HEK293 (cell line): ENCODE results near the gene FOXD1.

ENCODE experiments used
- CTCF ChIA-PET: fragments of 350-600 bp; formaldehyde crosslinking; extraction: SDS; loops from one replicate; lab custom pipeline; 2021; ENCODE audit warnings: antibody characterized with exemption; lab: Yijun Ruan, JAX
- POLR2A ChIA-PET: fragments of 300-600 bp; formaldehyde crosslinking; extraction: SDS; loops from one replicate; lab custom pipeline; 2020; ENCODE audit warnings: antibody characterized with exemption, inconsistent platforms; lab: Yijun Ruan, JAX
- H3K27ac ChIP-seq: fragments of 200-500 bp; sonication (Bioruptor generic); 2 replicates; pipeline ENCODE4 v1.5.1; 2014; ENCODE audit warnings: low read depth, low read length, control low read depth, inconsistent platforms; ENCODE audit errors: extremely low read depth
- H3K36me3 ChIP-seq, 2 experiments: fragments of 200-500 bp in 1 of 2; sonication (Bioruptor generic) in 1 of 2; 1 replicate in 1 of 2; 2 replicates in 1 of 2; pipeline ENCODE4 v1.5.1; 2014 to 2017; ENCODE audit warnings: inconsistent platforms in 2 of 2, low read length in 2 of 2; ENCODE audit not compliant: control insufficient read depth in 2 of 2, insufficient read depth in 1 of 2
- H3K4me1 ChIP-seq: fragments of 200-500 bp; sonication (Bioruptor generic); 2 replicates; pipeline ENCODE4 v1.5.1; 2014; ENCODE audit warnings: mild to moderate bottlenecking, low read length, inconsistent platforms; ENCODE audit not compliant: control insufficient read depth, insufficient read depth
- H3K4me3 ChIP-seq: 2 replicates; pipeline ENCODE4 v1.5.1; 2011; ENCODE audit warnings: low read depth, mild to moderate bottlenecking, control low read depth, low read length, moderate library complexity
- H3K9me3 ChIP-seq: fragments of 200-500 bp; sonication (Bioruptor generic); 2 replicates; pipeline ENCODE4 v1.5.1; 2014; ENCODE audit warnings: low read depth, low read length, inconsistent platforms; ENCODE audit not compliant: control insufficient read depth, insufficient read depth
- FEZF1 ChIP-seq: fragments of 450-650 bp; formaldehyde crosslinking; IDR thresholded peaks from 2 replicates; pipeline ENCODE4 v1.5.1; 2016; ENCODE audit warnings: missing biosample characterization, missing genetic modification characterization
- KLF10 ChIP-seq: fragments of 450-650 bp; IDR thresholded peaks from 2 replicates; pipeline ENCODE4 v1.5.1; 2018; ENCODE audit warnings: missing biosample characterization, mild to moderate bottlenecking, missing genetic modification characterization
- KLF16 ChIP-seq: fragments of 450-650 bp; formaldehyde crosslinking; IDR thresholded peaks from 2 replicates; pipeline ENCODE4 v1.5.1; 2017; ENCODE audit warnings: missing biosample characterization, missing genetic modification characterization
- OSR2 ChIP-seq: fragments of 450-650 bp; formaldehyde crosslinking; IDR thresholded peaks from 2 replicates; pipeline ENCODE4 v1.5.1; 2016; ENCODE audit warnings: missing biosample characterization, missing genetic modification characterization
- OVOL3 ChIP-seq: fragments of 450-650 bp; formaldehyde crosslinking; IDR thresholded peaks from 2 replicates; pipeline ENCODE4 v1.5.1; 2016; ENCODE audit warnings: missing biosample characterization, missing genetic modification characterization
- SP2 ChIP-seq: fragments of 450-650 bp; formaldehyde crosslinking; IDR thresholded peaks from 2 replicates; pipeline ENCODE4 v1.5.1; 2016; ENCODE audit warnings: missing biosample characterization, missing genetic modification characterization
- TCF7L2 ChIP-seq: IDR thresholded peaks from 2 replicates; pipeline ENCODE4 v1.6.1; 2011; ENCODE audit warnings: low read depth, mild to moderate bottlenecking, inconsistent platforms, low read length, moderate library complexity, borderline replicate concordance
- YY2 ChIP-seq: fragments of 450-650 bp; formaldehyde crosslinking; IDR thresholded peaks from 2 replicates; pipeline ENCODE4 v1.5.1; 2016; ENCODE audit warnings: missing biosample characterization, missing genetic modification characterization
- ZIC2 ChIP-seq: fragments of 450-650 bp; formaldehyde crosslinking; IDR thresholded peaks from 2 replicates; pipeline ENCODE4 v1.5.1; 2016; ENCODE audit warnings: missing biosample characterization, missing genetic modification characterization
- ZNF10 ChIP-seq: fragments of 450-650 bp; formaldehyde crosslinking; IDR thresholded peaks from 2 replicates; pipeline ENCODE4 v1.5.1; 2017; ENCODE audit warnings: missing biosample characterization, missing genetic modification characterization
- ZNF146 ChIP-seq: fragments of 450-650 bp; formaldehyde crosslinking; IDR thresholded peaks from 2 replicates; pipeline ENCODE4 v1.5.1; 2016; ENCODE audit warnings: missing biosample characterization, missing genetic modification characterization
- ZNF2 ChIP-seq: fragments of 450-650 bp; formaldehyde crosslinking; IDR thresholded peaks from 2 replicates; pipeline ENCODE4 v1.5.1; 2016; ENCODE audit warnings: missing biosample characterization, missing genetic modification characterization
- ZNF221 ChIP-seq: fragments of 450-650 bp; formaldehyde crosslinking; IDR thresholded peaks from 2 replicates; pipeline ENCODE4 v1.5.1; 2017; ENCODE audit warnings: missing biosample characterization, missing genetic modification characterization, borderline replicate concordance
- ZNF292 ChIP-seq: fragments of 450-650 bp; formaldehyde crosslinking; IDR thresholded peaks from 2 replicates; pipeline ENCODE4 v1.5.1; 2016; ENCODE audit warnings: low read depth, missing biosample characterization, missing genetic modification characterization, borderline replicate concordance
- ZNF302 ChIP-seq: fragments of 450-650 bp; formaldehyde crosslinking; IDR thresholded peaks from 2 replicates; pipeline ENCODE4 v1.5.1; 2016; ENCODE audit warnings: missing biosample characterization, missing genetic modification characterization, low read depth
- ZNF324 ChIP-seq: fragments of 450-650 bp; formaldehyde crosslinking; IDR thresholded peaks from 2 replicates; pipeline ENCODE4 v1.5.1; 2016; ENCODE audit warnings: missing biosample characterization, missing genetic modification characterization
- ZNF391 ChIP-seq: fragments of 450-650 bp; formaldehyde crosslinking; IDR thresholded peaks from 2 replicates; pipeline ENCODE4 v1.5.1; 2016; ENCODE audit warnings: low read depth, missing biosample characterization, missing genetic modification characterization, borderline replicate concordance
- ZNF473 ChIP-seq: fragments of 450-650 bp; formaldehyde crosslinking; IDR thresholded peaks from 2 replicates; pipeline ENCODE4 v1.5.1; 2017; ENCODE audit warnings: missing biosample characterization, missing genetic modification characterization
- ZNF654 ChIP-seq: fragments of 450-650 bp; formaldehyde crosslinking; IDR thresholded peaks from 2 replicates; pipeline ENCODE4 v1.5.1; 2016; ENCODE audit warnings: low read depth, missing biosample characterization, missing genetic modification characterization
- ZNF701 ChIP-seq: fragments of 450-650 bp; formaldehyde crosslinking; IDR thresholded peaks from 2 replicates; pipeline ENCODE4 v1.5.1; 2016; ENCODE audit warnings: missing biosample characterization, missing genetic modification characterization
- ZNF768 ChIP-seq: fragments of 450-650 bp; formaldehyde crosslinking; IDR thresholded peaks from 2 replicates; pipeline ENCODE4 v1.5.1; 2018; ENCODE audit warnings: missing biosample characterization, mild to moderate bottlenecking, missing genetic modification characterization
- TF ChIP-seq, protein P1 (sequence below): fragments of 450-650 bp; formaldehyde crosslinking; conservative IDR thresholded peaks from 2 replicates; pipeline ENCODE4 v1.5.1; 2016; ENCODE audit warnings: low read depth, missing biosample characterization, missing genetic modification characterization
- TF ChIP-seq, protein P2 (sequence below): fragments of 450-650 bp; formaldehyde crosslinking; IDR thresholded peaks from 2 replicates; pipeline ENCODE4 v1.5.1; 2017; ENCODE audit warnings: missing biosample characterization, missing genetic modification characterization
- TF ChIP-seq, protein P3 (sequence below): fragments of 450-650 bp; formaldehyde crosslinking; IDR thresholded peaks from 2 replicates; pipeline ENCODE4 v1.5.1; 2016; ENCODE audit warnings: missing biosample characterization, missing genetic modification characterization

FOXD1 gene

DNA sequence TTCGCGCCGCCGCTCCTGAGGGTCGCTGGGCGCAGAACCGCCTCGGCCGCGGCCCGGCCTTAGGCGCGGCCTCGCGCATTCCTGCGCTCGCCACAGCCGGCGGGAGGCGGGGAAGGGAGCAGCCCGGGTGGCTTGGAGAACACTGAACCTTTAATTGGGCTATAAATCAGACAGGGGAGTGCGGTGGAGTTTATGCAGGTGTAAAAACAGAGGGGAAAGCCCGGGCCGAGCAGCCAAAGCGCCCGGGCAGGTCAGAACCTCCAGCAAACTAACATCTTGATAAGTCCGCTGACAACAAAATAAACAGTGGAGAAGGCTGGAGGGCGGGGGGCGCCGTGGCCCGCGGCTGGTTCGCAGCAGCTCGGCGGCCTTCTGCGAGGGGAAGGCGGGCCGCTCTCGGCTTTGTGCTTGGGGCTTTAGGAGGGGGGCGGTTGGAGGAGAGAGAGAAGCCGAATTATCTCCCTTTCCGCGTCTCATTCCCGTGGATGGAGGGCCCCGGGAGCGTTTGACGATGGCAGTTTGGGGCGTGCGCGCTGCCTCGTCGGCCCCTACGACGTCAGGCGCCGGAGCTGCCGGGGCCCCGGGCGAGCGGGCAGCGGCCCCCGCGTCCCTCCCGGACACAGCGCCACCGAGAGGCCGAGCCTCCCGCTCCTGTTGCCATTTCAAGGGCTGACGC is 11.3 kb downstream of the FOXD1 start (continued):
- TF ChIP-seq ZNF221 (tag by site-specific recombination) (no peak), ZNF2 (tag by site-specific recombination) (peak; percentile 81), OVOL3 (peak; percentile 61; the same call in 1 of the 2 replicates), ZNF654 (tag by site-specific recombination) (no peak), FEZF1 (tag by site-specific recombination) (peak; percentile 95), SP2 (tag by site-specific recombination) (peak; percentile 59), ZIC2 (tag by site-specific recombination) (peak; percentile 64; the same call in 1 of the 2 replicates), OSR2 (tag by site-specific recombination) (peak; percentile 64)
- TF ChIP-seq, protein P1, sequence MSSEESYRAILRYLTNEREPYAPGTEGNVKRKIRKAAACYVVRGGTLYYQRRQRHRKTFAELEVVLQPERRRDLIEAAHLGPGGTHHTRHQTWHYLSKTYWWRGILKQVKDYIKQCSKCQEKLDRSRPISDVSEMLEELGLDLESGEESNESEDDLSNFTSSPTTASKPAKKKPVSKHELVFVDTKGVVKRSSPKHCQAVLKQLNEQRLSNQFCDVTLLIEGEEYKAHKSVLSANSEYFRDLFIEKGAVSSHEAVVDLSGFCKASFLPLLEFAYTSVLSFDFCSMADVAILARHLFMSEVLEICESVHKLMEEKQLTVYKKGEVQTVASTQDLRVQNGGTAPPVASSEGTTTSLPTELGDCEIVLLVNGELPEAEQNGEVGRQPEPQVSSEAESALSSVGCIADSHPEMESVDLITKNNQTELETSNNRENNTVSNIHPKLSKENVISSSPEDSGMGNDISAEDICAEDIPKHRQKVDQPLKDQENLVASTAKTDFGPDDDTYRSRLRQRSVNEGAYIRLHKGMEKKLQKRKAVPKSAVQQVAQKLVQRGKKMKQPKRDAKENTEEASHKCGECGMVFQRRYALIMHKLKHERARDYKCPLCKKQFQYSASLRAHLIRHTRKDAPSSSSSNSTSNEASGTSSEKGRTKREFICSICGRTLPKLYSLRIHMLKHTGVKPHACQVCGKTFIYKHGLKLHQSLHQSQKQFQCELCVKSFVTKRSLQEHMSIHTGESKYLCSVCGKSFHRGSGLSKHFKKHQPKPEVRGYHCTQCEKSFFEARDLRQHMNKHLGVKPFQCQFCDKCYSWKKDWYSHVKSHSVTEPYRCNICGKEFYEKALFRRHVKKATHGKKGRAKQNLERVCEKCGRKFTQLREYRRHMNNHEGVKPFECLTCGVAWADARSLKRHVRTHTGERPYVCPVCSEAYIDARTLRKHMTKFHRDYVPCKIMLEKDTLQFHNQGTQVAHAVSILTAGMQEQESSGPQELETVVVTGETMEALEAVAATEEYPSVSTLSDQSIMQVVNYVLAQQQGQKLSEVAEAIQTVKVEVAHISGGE (tag by site-specific recombination), result peak; percentile 46
- TF ChIP-seq, protein P2, sequence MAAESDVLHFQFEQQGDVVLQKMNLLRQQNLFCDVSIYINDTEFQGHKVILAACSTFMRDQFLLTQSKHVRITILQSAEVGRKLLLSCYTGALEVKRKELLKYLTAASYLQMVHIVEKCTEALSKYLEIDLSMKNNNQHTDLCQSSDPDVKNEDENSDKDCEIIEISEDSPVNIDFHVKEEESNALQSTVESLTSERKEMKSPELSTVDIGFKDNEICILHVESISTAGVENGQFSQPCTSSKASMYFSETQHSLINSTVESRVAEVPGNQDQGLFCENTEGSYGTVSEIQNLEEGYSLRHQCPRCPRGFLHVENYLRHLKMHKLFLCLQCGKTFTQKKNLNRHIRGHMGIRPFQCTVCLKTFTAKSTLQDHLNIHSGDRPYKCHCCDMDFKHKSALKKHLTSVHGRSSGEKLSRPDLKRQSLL (tag by site-specific recombination), result peak; percentile 91
- TF ChIP-seq, all 188 proteins: peak for 68

DNA sequence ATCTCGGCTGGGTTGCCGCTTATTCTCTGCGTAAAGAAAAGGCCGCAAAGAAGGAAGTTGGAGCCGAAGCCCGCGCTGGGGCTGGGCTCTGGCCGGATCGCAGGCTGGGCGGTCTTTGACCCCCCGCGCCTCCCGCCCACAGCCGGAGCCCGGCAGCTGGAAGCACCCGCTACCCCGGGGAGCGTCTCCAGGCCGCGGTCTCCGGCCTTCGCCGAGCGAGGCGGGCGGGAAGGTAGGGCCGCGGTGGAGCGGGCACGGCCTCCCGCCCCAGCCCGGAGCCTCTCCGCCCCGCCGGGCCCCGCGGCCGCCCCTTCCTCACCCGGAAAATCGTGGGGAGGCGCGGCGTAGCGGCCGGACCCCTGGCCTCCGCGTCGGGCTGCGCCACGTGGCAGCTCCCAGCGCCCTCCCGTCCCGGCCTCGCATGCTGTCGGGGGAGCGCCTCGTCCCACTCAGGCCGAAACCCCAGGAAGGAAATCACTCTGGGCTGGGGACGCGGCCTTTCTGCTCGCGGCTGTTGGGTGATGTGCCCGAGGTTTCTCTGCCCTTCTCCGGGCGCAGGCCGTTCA is 12.0 kb downstream of the FOXD1 start:
- ChIA-PET POLR2A (interaction anchor here (1.5 kb wide), 1 partner anchor 12 kb away, joined by 25 read pairs; the partner anchor contains the start of gene FOXD1), CTCF (interaction anchor here (0.7 to 2.9 kb wide), 4 partner anchors 15 to 220 kb away, joined by 3 to 15 read pairs (median 3); no protein-coding TSS in a partner anchor)
- H3K4me1 ChIP-seq, result peaks cover 36% of the 10 kb centered on the region
- no peaks in the 10 kb centered on the region for H3K36me3 ChIP-seq
- H3K4me3 ChIP-seq, result peak overlapping the region; percentile 7; the same call in 1 of the 2 replicates
- H3K27ac ChIP-seq, result peak overlapping the region; percentile 99
- no peaks in the 10 kb centered on the region for H3K9me3 ChIP-seq
- TF ChIP-seq ZNF302 (tag by site-specific recombination), result no peak
- TF ChIP-seq KLF10 (tag by site-specific recombination), result no peak
- no peak for TF ChIP-seq ZNF324
- TF ChIP-seq ZNF391 (tag by site-specific recombination), result no peak
- no peak for TF ChIP-seq ZNF2 (tag by site-specific recombination)
- TF ChIP-seq, protein P3, sequence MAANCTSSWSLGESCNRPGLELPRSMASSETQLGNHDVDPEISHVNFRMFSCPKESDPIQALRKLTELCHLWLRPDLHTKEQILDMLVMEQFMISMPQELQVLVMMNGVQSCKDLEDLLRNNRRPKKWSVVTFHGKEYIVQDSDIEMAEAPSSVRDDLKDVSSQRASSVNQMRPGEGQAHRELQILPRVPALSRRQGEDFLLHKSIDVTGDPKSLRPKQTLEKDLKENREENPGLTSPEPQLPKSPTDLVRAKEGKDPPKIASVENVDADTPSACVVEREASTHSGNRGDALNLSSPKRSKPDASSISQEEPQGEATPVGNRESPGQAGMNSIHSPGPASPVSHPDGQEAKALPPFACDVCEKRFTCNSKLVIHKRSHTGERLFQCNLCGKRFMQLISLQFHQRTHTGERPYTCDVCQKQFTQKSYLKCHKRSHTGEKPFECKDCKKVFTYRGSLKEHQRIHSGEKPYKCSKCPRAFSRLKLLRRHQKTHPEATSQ (tag by site-specific recombination), result no peak
- no peak for TF ChIP-seq ZNF146
- TF ChIP-seq, protein P1 (tag by site-specific recombination), result no peak
- no peak for TF ChIP-seq ZNF473 (tag by site-specific recombination)
- no peak for TF ChIP-seq YY2 (tag by site-specific recombination)
- no peak for TF ChIP-seq ZNF10 (tag by site-specific recombination)
- no peak for TF ChIP-seq ZNF701
- no peak for TF ChIP-seq ZNF768
- TF ChIP-seq KLF16 (tag by site-specific recombination), result no peak
- TF ChIP-seq ZNF292 (tag by site-specific recombination), result no peak
- TF ChIP-seq TCF7L2, result no peak
